ENCODE results near the gene GADL1.

DNA sequence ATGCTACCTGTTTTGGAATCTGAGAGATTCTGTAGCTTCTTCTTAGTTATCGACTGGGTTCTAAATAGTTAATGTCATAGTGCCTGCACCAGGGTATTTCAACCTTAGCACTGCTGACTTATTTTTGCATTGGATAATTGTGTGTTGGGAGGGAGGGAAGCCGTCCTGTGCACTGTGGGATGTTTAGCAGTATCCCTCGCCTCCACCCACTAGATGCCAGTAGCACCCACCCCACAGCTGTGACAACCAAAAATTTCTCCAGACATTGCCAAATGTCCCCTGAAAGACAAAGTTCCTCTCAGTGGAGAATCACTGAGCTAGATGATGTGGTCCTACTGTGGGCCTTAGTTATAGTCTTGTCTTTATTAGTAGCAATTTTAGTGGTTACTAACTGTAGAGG is 199.8 kb downstream of the GADL1 start:
- TF ChIP-seq, protein P1, sequence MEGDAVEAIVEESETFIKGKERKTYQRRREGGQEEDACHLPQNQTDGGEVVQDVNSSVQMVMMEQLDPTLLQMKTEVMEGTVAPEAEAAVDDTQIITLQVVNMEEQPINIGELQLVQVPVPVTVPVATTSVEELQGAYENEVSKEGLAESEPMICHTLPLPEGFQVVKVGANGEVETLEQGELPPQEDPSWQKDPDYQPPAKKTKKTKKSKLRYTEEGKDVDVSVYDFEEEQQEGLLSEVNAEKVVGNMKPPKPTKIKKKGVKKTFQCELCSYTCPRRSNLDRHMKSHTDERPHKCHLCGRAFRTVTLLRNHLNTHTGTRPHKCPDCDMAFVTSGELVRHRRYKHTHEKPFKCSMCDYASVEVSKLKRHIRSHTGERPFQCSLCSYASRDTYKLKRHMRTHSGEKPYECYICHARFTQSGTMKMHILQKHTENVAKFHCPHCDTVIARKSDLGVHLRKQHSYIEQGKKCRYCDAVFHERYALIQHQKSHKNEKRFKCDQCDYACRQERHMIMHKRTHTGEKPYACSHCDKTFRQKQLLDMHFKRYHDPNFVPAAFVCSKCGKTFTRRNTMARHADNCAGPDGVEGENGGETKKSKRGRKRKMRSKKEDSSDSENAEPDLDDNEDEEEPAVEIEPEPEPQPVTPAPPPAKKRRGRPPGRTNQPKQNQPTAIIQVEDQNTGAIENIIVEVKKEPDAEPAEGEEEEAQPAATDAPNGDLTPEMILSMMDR (IDR thresholded peaks at IDR 0.05 in 4 of 5, conservative IDR thresholded peaks at IDR 0.05 in 1 of 5), result no peak
- no peak for TF ChIP-seq POLR2A (IDR thresholded peaks at IDR 0.05)

All from gastrocnemius medialis (tissue), 4 donors.